Middle frontal gyrus (tissue), 1 donor: ENCODE results near the gene SERF2.
"Not testable (repeated sequence)": the region's sequence is repeated elsewhere in the genome, so short reads cannot be mapped to it uniquely, and the experiment has no call there.

Experiments used
- DNase-seq: peaks from one replicate; pipeline ENCODE4 v3.0.0-alpha.2; 2015; ENCODE audit warnings: low spot score; ENCODE audit errors: extremely low spot score

The SERF2 gene

GRCh38 chr15:43791993-43792760, at the start of gene SERF2:
Gene SERF2 (plus strand): TSS chr15:43792320. CDS start chr15:43792377, 57 bp downstream.
- DNase-seq = peak; percentile 97

GRCh38 chr15:43746245-43746902, 45.7 kb upstream of the SERF2 start, which contains the start of gene PDIA3:
Gene PDIA3 (plus strand): TSS chr15:43746438. CDS start chr15:43746540, 102 bp downstream.
- peak; percentile 88 for DNase-seq

- DNase-seq = not testable (repeated sequence)
Measured at GRCh38 chr15:43746903-43747309, 45.2 kb upstream of the SERF2 start.

- no peak for DNase-seq
Measured at GRCh38 chr15:43748376-43748775, 43.7 kb upstream of the SERF2 start.

- DNase-seq = no peak
Measured at GRCh38 chr15:43749690-43750345, 42.3 kb upstream of the SERF2 start.

GRCh38 chr15:43751885-43752284, 40.2 kb upstream of the SERF2 start:
- DNase-seq = no peak

GRCh38 chr15:43762824-43763223, 29.3 kb upstream of the SERF2 start:
- DNase-seq = no peak

GRCh38 chr15:43763819-43764446, 28.2 kb upstream of the SERF2 start:
- no peak for DNase-seq

GRCh38 chr15:43769584-43770228, 22.4 kb upstream of the SERF2 start:
- DNase-seq = no peak

GRCh38 chr15:43771816-43772215, 20.3 kb upstream of the SERF2 start:
- no peak for DNase-seq

GRCh38 chr15:43772624-43773023, 19.5 kb upstream of the SERF2 start:
- no peak for DNase-seq

- no peak for DNase-seq
Measured at GRCh38 chr15:43774062-43774461, 18.1 kb upstream of the SERF2 start.

GRCh38 chr15:43775411-43775965, 16.6 kb upstream of the SERF2 start:
- no peak for DNase-seq

GRCh38 chr15:43776101-43776717, 15.9 kb upstream of the SERF2 start:
- DNase-seq = no peak

GRCh38 chr15:43776718-43777266, 15.3 kb upstream of the SERF2 start, which contains the start of gene ELL3:
Gene ELL3 (minus strand): TSS chr15:43776966. CDS start chr15:43776901, 65 bp downstream.
- DNase-seq = no peak

- DNase-seq = no peak
Measured at GRCh38 chr15:43777267-43777914, 14.7 kb upstream of the SERF2 start.

GRCh38 chr15:43779016-43779415, 13.1 kb upstream of the SERF2 start:
- DNase-seq = no peak

GRCh38 chr15:43789409-43789808, 2.7 kb upstream of the SERF2 start:
- no peak for DNase-seq

GRCh38 chr15:43792761-43793476, 799 bp downstream of the SERF2 start:
- no peak for DNase-seq
